BE2C (cell line): ENCODE results near the gene METAP2.

ENCODE experiments used
- DNase-seq: peaks from one replicate; pipeline ENCODE4 v3.0.0-alpha.2; 2020
- H3K27me3 ChIP-seq: fragments of 250-450 bp; sonication (Bioruptor Pico); 2 replicates; pipeline ENCODE4 v1.5.1; 2020; ENCODE audit warnings: mild to moderate bottlenecking
- H3K36me3 ChIP-seq: fragments of 250-450 bp; sonication (Bioruptor Pico); 2 replicates; pipeline ENCODE4 v1.5.1; 2020; ENCODE audit warnings: mild to moderate bottlenecking
- H3K4me1 ChIP-seq: fragments of 250-450 bp; sonication (Bioruptor Pico); 2 replicates; pipeline ENCODE4 v1.5.1; 2020
- H3K4me3 ChIP-seq: 2 replicates; pipeline ENCODE4 v1.5.1; 2011; ENCODE audit warnings: low read depth, low read length
- H3K9me3 ChIP-seq: fragments of 250-450 bp; sonication (Bioruptor Pico); 2 replicates; pipeline ENCODE4 v1.5.1; 2020
- CTCF ChIP-seq: IDR thresholded peaks from 2 replicates; pipeline ENCODE4 v1.5.1; 2012; ENCODE audit warnings: mild to moderate bottlenecking, low read depth, low read length

The METAP2 gene

DNA sequence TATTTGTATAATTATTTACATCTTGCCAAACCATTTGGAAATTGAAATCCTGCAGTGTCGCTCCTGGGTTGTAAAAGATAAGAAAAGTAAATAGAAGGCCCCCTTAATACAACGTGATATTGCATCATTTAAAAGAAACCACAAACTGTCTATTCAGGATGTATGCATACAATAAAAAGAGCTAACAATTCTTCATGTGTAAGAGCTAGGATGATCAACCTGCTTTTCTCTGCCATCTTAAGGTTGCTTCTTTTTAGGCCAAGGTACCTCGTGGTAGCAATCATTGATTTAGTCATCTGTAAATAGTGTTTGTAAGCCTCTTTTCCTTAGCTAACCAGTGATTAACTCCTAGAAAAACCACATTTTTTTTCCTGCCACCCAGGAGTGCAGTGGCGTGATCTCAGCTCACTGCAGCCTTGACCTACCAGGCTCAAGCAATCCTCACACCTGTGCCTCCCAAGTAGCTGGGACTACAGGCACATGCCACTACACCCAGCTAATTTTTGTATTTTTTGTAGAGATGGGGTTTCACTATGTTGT lies 80.7 kb downstream of the METAP2 start:
- Histone ChIP-seq H3K36me3 (no peaks in the 10 kb centered on the region), H3K27me3 (peaks cover 14% of the 10 kb centered on the region), H3K9me3 (no peaks in the 10 kb centered on the region), H3K4me1 (no peaks in the 10 kb centered on the region), H3K4me3 (no peak overlapping the region)
- DNase-seq: no peak
- no peak for TF ChIP-seq CTCF

DNA sequence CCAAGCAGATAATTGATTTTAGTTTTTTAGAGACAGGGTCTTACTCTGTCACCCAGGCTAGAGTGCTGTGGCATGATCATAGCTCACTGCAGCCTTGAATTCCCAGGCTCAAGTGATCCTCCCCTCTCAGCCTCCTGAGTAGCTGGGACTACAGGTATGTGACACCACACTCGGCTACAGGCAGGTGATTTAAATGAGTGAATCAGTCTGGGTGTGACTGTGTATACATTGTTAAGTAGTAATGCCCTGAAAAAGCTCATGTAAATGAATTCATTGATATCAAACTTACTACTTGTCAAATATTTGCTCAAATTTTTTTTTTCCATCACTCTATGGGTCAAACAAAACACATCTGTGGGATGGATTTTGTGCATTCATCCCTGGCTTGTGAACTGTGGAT lies 83.7 kb downstream of the METAP2 start:
- Histone ChIP-seq H3K9me3 (no peaks in the 10 kb centered on the region), H3K36me3 (no peaks in the 10 kb centered on the region), H3K4me1 (no peaks in the 10 kb centered on the region), H3K4me3 (no peak overlapping the region), H3K27me3 (no peaks in the 10 kb centered on the region)
- no peak for DNase-seq
- no peak for TF ChIP-seq CTCF
